GM21825 (cell line): ENCODE data around the gene MPP3.
"Not testable (repeated sequence)": the region's sequence is repeated elsewhere in the genome, so short reads cannot be mapped to it uniquely, and the experiment has no call there.

Experiments
- ATAC-seq: cut with Tn5 transposase; IDR thresholded peaks from one replicate; pipeline ENCODE4 v1.9.1; 2021; ENCODE audit warnings: mild to moderate bottlenecking, moderate library complexity; ENCODE audit not compliant: unreplicated experiment

Gene MPP3, protein sequence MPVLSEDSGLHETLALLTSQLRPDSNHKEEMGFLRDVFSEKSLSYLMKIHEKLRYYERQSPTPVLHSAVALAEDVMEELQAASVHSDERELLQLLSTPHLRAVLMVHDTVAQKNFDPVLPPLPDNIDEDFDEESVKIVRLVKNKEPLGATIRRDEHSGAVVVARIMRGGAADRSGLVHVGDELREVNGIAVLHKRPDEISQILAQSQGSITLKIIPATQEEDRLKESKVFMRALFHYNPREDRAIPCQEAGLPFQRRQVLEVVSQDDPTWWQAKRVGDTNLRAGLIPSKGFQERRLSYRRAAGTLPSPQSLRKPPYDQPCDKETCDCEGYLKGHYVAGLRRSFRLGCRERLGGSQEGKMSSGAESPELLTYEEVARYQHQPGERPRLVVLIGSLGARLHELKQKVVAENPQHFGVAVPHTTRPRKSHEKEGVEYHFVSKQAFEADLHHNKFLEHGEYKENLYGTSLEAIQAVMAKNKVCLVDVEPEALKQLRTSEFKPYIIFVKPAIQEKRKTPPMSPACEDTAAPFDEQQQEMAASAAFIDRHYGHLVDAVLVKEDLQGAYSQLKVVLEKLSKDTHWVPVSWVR

DNA sequence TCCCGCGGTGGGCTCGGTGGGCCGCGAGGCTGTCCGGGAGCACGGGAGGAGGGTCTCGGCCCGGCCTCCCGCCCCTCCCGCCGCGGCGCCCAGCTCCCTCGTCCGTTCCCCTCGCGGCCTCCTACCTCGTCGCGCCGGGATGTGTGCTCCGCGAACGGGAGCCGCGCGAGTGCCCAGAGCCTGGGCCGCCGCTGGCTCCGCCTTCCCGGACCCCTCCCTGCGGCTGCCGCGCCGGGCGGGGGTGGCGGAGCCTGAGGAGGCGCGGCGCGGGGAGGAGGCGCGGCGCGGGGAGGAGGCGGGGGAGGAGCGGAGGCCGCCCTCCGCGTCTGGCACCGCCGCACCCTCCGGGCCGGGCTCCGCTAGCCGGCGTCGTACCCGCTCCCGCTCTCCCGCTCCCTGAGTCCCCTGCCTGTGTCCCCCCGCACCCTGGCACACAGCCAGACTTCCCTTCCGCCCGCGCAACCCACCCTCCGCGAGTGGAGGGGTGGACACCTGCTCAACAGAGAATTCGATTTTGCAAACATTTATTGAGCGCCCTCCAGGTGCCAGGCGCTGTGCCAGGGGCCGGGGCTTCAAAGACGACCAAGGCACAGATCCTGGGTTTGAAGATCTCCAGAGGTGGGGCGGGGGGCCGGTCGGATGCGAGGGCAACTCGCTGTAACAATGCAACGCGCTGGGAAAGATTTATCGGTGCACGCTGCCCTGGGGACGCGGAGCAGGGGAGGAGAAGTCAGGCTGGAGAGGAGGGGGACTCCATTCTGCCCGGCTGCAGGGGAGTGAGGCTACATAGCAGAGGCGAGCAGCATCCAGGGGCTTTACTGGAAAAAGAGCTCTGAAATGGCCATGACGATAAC is at the start of gene MPP3:
Gene MPP3 (minus strand): TSS at position 171 of the 854 bp plus-strand sequence. CDS start 1,240 bp downstream, outside the sequence.
- no peak for ATAC-seq

DNA sequence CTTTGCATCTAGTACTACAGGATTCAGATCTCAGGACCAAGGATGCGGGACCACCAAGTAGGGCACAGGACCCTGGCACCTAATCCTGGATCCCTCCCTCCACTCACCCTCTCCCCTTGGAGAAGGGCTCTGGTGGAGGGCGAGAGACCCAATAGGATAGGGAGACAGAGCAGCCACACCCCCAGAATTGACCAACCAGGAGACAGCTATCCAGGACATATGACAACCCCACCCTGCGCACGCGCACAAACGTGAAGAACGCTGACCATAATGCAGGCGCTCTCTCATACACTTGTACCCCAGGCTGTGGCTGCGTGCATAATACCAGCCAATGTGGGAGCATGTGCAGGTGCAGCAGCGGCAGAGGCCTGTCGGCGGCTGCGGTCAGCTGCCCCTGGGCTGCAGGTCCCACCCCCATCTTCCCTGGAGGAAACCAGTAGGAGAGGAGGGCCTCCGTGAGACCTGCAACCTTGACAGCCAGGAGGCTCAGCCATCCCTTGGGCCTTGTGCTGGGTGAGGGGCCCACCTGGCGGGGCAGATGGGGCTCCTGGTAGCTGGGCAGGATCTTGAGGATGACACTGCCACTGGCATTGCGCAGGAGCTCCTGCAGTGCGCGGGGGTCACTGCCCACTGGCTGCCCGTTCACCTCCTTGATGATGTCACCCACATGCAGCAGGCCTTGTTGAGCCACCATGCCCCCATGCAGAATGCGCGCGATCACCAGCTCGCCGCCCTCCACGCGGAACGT is 49.0 kb upstream of the MPP3 start:
- ATAC-seq = no peak

DNA sequence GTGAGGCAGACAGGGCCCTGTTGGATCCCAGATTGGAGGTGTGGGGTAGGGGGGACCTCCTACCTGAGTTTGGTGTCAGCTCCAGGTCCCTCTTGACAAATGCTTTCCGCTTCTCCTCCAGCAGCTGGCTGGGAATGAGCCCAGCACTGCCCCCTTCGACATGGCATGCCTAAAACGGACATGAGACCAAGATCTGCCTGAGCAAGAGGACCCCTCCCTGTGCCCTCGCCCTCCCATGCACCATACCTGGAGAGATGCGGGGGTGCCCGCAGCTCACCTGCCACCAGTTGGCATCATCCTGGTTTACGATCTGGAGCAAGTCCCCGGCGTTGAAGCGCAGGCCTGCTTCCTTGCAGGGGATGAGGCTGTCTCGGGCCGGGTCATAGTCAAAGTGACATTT is 48.2 kb upstream of the MPP3 start:
- ATAC-seq = no peak

DNA sequence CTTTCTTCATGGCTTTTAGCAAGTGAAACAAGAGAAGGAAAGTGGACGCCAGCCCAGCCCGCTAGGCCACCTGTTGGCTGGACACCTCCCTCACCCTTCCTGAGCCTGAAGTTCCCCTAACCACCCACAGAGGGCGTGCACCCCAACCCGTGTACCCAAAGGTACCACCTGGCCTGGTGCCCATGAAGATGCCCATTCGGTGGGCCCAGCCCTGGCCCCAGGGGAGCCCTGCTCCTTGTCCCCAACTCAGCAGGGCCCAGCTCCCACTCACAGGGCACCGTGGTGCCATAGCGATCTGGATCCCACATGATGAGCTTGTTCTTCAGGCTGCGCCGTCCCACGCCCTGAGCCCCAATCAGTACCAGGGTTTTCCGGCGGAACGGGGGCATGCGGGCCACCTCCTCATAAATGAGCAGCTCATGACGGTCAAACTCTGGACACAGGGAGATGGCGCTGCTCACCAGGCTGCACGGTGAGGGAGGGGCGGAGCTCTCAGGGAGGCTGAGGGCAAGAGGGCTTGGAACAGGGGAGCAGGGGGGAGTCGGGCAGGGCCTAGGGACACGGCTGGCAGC is 47.6 kb upstream of the MPP3 start:
- no peak for ATAC-seq

DNA sequence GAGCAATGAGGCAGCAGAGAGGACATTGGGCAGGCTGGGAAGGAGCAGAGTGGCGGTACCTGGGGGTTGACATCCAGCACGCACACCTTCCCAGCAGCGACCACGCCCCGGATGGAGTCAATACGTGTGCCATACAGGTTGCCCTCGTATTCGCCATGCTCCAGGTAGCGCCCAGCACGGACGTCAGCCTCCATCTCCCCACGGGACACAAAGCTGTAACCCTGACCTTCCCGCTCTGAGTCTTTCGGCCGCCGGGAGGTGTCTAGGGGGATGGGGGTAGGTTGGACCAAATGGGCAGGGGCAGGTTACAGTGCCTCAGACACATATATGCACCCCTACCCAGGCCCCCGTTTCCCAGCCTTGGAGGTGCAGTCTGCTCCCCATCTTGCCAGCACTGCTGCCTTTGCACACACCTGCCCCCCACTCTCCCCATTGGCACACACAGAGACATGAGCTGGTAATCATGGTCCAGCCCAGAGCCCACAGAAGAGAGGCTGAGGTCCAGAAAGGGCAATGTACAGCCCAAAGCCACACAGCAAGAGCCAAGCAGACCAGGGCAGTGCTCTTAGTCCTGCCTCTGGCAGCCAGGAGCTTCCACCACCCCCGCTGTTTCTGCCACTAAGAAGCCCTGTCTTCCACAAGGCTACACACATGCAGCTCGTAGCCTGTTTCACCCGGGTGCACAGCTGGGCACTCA is 46.9 kb upstream of the MPP3 start:
- ATAC-seq = no peak

DNA sequence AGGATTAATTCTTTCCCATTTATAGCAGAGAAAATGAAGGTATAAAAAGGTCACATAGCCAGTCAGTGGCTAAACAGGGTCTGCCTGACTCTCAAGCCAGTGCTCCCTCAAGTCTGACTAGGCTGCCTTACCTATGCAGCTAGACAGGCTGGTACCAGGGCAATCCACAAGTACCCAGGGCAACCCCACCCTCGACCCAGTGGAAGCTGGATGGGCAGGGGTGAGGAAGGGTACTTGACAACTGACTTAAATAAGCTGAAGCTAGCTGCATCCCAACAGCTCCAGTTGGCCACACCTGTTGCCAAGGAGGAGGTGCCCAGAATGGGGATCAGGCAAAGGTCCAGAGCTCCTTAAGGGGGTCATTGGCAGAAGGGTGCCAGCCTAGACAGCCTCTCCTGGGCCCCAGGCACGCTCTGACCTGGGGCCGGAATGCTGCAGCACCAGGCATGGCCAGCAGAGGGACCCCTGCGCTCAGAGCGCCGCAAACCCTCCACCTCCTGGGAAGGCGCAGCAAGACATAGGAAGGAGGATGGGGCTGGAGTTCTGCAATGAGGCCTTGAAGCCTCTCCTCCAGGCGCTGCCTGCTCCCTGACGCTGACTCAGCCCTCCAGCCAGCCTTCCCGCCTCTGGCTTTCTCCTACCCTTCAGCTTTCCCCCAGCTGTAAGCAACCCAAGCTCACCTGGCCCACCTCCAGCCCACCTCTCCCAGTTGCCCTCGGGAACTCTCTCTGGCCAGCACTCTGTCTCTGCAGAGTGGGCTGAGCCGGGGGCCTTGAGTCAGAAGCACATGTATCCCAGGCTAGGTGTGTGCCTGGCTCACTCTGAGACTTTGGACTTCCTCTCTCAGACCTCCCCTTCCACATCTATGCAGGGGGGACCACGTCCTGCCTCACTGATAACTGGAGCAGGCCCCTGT is 45.6 kb upstream of the MPP3 start:
- no peak for ATAC-seq

DNA sequence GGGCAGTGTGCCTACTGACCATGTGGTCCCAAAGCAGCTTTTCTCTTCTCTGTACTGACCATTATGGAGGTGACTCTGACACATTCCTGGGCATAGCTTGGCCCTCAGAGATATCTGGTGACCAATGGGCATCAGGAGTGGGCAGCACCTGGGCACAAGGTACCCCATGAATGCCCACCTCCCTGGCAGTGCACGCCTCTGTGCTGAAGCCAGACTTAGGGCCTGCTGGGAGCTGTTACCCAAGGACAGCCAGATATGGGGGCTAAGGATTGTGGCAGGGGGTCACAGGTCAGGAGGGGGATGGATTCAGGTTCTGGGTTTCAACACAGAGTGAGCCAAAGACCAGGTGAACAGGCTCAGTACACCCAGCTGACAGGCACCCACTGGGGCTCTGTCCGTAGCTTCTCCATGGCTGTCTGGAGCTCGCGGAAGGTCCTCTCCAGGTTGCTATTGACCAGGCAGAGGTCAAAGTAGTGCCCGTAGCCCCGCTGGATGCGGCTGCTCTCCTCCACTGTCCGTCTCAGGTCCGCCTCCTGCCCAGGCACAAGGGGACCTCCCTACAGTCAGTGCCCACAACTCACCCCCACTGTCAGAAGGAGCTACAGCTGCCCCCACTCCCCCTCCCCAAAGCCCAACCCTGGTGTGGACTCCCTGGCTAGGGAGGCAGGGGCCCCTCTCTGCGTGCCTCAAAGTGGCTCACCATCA is 44.7 kb upstream of the MPP3 start:
- ATAC-seq = no peak

DNA sequence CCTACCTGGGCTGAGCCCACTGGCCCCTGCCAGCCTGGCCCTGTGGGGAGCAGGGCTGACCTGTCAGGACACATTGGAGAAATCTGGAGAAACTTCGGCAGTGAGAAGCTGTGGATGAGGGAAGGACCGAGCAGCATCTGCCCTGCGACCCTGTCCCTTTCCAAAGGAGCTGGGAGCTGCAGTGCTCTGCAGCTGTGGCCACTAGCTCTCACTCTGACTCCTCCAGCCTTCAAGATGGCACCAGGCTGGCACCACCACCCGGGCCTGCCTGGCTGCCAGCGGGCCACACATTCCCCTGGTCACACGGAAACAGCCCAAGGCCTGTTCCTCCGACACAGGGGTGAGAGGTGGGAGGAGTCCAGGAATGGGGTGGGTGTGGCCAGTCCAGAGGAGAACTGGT is 44.1 kb upstream of the MPP3 start:
- ATAC-seq = no peak

DNA sequence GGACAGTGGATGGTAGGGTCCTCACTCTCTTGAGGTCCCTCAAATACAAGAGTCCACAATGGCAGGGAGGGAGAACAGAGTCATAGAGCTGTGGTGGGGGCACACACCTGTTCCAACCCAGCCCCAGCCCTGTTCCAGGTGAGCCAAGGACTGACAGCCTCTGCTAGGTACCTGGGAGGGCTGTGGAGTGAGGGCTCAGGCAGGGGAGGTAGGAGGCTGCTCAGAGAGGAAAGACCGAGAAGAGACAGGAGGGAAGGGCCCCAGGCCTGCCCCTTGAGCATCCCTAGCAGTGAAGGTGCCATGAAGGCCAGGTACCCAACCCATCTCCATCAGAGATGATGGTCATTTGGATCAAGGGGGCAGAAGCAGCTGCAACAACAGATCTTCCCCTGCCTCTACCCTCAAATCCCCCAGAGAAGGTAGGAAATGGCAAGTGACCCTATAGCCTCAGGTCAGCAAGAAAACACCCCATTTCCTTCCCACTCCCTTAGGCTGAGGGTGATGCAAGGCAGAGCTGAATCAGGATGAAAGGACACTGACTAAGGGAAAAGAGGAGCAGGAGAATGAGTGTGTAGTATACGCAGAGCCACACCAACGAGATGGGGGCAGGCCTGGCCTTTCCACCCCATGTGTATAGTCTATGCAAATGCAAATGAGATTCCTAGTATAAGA is 42.7 kb upstream of the MPP3 start:
- no peak for ATAC-seq

DNA sequence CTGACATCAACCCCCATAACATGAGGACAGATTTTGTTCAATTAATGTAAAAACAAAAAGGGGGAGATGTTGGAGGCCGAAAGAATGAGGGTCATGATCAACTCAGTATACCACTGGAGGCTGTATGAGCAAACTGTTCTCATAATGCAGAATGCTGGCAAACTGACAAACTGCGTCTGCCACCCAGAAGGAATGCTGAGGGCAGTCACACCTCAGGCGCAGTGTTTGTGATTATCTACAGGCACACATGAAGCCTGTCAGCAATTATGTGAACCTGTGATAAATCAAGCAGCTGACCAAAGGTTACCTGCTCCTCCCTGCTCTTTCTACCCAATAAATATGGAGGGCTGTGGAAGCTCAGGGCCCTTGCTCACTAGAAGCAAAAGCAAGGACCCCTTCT is 41.3 kb upstream of the MPP3 start:
- ATAC-seq = no peak

DNA sequence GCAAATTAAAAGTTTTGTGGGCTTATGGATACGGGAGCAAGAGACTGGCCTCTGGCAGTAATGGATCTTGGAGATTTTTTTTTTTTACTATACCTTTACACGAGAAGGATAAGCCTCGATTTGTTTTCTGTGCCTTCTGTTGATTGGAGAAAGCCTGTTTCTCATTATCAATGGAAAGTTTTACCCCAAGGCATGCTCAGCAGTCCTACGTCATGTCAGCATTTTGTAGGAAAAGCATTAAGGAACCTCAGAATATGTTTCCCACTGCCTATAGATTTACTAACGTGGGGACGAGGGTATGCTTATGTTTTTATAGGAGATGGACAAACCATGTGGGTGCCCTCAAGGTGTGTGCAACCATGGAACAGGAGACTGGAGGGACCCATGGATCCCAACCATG is 40.9 kb upstream of the MPP3 start:
- no peak for ATAC-seq

DNA sequence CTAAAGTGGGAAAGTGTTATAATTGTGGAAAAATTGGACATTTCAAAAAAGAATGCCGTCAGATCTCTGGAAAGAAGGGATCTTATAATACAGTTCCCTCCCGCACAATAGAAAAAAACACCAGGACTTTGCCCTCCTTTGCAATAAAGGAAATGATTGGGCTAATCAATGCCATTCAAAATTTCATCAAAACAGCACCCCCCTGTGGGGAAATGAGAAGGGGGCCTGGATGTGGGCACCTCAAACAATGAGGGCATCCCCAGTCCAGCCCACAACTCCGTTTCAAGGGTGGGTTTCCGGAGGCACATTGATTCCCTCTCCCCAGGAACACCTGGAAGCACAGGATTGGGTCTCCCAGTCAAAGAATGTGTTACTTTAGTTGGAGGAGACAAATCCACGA is 40.1 kb upstream of the MPP3 start:
- ATAC-seq = no peak

DNA sequence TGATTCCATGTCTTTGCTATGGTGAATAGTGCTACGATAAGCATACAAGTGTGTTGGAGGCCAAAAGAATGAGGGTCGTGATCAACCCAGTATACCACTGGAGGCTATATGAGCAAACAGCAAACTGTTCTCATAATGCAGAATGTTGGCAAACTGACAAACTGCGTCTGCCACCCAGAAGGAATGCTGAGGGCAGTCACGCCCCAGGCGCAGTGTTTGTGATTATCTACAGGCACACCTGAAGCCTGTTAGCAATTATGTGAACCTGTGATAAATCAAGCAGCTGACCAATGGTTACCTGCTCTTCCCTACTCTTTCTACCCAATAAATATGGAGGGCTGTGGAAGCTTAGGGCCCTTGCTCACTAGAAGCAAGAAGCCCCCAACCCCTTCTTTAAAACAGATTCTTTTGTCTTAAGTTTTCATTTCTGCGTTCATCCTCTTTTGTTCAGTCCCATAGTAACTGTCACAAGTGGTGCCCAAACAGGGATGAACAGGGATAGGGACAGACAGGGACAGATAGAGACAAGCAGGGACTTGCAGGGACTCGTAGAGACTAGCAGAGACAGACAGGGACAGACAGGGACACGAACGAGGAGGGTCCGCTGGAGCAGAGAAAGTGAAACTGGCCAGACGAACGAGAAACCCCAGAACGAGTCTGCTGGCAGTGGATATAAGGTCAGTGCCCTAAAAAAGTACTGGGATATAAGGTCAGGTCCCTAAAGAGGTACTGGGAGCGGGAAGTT is 39.2 kb upstream of the MPP3 start:
- no peak for ATAC-seq

DNA sequence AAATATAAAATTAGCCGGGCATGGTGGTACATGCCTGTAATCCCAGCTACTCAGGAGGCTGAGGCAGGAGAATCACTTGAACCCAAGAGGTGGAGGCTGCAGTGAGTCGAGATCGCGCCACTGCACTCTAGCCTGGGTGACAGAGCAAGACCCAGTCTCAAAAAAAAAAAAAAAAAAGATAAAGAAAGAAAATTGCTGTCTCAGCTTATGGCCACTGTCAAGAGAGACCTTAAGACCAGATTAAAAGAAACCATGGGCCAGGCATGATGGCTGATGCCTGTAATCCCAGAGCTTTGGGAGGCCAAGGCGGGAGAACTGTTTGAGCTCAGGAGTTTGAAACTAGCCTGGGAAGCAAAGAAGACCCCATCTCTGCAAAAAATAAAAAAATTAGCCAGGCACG is 36.1 kb upstream of the MPP3 start:
- not testable (repeated sequence) for ATAC-seq

DNA sequence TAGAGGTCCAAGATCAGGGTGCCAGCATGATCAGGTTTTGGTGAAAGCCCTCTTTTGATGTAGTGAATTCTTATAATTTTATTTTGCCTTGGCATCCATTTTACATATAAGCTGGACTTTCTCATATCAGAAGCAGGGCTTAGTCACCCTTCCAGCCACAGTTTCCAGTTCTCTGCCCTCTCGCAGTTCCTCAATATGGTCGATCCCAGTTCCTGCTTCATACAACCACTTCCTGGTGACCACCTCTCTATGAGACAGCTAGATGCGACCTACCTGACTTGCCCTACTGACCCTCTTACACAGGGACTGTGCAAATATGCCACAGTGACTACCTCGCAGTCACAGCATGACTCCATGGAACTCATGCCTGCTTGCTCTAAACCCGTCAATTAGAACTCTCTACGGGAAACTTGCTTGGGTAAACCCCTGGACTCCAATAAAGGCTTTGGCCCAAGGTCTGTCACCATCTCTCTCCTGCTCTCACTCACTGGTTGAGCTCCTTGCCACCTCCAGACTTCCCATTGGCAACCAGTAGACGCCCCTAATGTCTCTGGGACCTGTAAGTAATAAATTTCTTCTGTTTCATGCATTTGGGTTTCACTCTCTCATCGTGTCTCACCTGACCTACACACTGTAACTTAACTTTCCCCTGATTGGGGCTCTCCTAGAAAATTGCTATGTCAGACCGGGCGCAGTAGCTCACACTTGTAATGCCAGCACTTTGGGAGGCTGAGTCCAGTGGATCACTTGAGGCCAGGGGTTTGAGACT is 35.5 kb upstream of the MPP3 start:
- no peak for ATAC-seq

DNA sequence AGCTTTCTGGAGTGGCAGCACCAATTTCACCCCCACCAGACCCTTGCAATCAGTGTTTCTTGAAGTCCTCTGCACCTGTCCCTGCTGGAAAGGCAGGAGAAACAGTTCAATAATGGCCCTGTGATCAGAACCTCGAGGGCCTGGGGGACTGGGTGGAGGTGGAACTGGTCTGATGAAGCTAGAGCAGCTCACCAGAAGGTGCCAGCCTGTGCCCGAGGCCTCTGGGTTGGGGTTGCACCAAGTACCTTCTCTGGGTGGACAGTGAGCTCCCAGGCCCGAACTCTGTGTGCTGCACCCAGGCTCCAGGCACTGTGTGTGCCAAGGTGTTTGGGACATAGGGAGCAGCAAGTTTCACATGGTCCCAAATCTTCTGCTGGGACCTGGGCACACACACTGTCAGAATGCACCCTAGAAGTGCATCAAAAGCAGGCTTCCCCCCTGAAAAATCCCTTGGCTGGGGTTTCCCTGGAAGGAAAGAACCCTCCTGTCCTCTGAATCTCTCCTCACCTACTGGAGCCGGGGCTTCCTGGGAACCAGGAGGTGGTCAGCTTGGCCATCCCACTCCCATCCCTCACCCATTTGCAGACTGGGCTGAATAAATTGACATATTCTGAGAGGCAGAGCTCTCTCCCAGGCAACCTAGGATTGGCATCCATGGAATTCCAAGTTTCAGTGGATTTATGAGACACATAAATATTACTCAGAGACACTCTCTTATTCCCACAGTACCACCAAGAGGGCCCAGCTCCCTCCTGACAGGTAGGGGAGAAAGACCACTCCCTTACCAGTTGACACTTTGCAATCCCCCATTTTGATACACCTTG is 31.4 kb upstream of the MPP3 start:
- no peak for ATAC-seq
